Panc1 (cell line): ENCODE measurements around the gene CNTROB. TPM values are rescaled to one million over a fixed set of nuclear protein-coding genes. Genes with fewer than 3 reads are reported as not detected.

ENCODE experiments used
- ATAC-seq: fragments of 200-7000 bp; cut with Tn5 transposase; 2 replicates; pipeline ENCODE4 v1.9.1; 2020; ENCODE audit warnings: mild to moderate bottlenecking, moderate library complexity
- BruUV-seq: library from RNA; stranded (reverse); fragments of 400-500 nt; replicated peaks from 2 replicates; lab custom pipeline; 2021; lab: Mats Ljungman, UMichigan
- CTCF ChIA-PET: fragments of 300-600 bp; sonication (Branson Sonifier 250); formaldehyde crosslinking; loops from one replicate; lab custom pipeline; 2022; ENCODE audit warnings: antibody characterized with exemption; lab: Charles Lee
- POLR2A ChIA-PET: fragments of 300-600 bp; sonication (Branson Sonifier 250); formaldehyde crosslinking; loops from one replicate; lab custom pipeline; 2022; ENCODE audit warnings: antibody characterized with exemption; lab: Charles Lee
- DNase-seq: peaks from one replicate; pipeline ENCODE4 v3.0.0-alpha.2; 2010; ENCODE audit warnings: low read depth, low spot score
- H3K27ac ChIP-seq: 2 replicates; pipeline ENCODE4 v1.5.1; 2011; ENCODE audit warnings: mild to moderate bottlenecking, low read length, inconsistent platforms
- H3K27me3 ChIP-seq: fragments of 200-500 bp; sonication (Bioruptor generic); 2 replicates; pipeline ENCODE4 v1.6.0; 2014; ENCODE audit warnings: low read length, inconsistent platforms; ENCODE audit not compliant: control insufficient read depth, insufficient read depth
- H3K36me3 ChIP-seq: fragments of 200-500 bp; sonication (Bioruptor generic); 2 replicates; pipeline ENCODE4 v1.5.1; 2014; ENCODE audit warnings: inconsistent platforms, mild to moderate bottlenecking, low read length, moderate library complexity; ENCODE audit not compliant: control insufficient read depth, insufficient read depth
- H3K4me1 ChIP-seq: 2 replicates; pipeline ENCODE4 v1.5.1; 2011; ENCODE audit warnings: inconsistent platforms, mild to moderate bottlenecking, low read length, moderate library complexity; ENCODE audit not compliant: control insufficient read depth, insufficient read depth
- H3K4me3 ChIP-seq, 2 experiments: 2 replicates each; pipeline ENCODE4 v1.5.1; 2011 to 2012; ENCODE audit warnings: low read depth in 2 of 2, low read length in 2 of 2, mild to moderate bottlenecking in 2 of 2, inconsistent platforms in 1 of 2, moderate library complexity in 1 of 2
- H3K9me3 ChIP-seq: fragments of 200-500 bp; sonication (Bioruptor generic); 2 replicates; pipeline ENCODE4 v1.5.1; 2014; ENCODE audit warnings: low read depth, mild to moderate bottlenecking, inconsistent platforms, low read length, moderate library complexity; ENCODE audit not compliant: control insufficient read depth, insufficient read depth
- POLR2AphosphoS5 ChIP-seq: IDR thresholded peaks from 2 replicates; pipeline ENCODE4 v1.6.1; 2012; ENCODE audit warnings: mild to moderate bottlenecking, low read depth, low read length, moderate library complexity
- SIN3A ChIP-seq: IDR thresholded peaks from 2 replicates; pipeline ENCODE4 v1.6.1; 2012; ENCODE audit warnings: low read depth, mild to moderate bottlenecking, low read length, moderate library complexity, borderline replicate concordance; ENCODE audit not compliant: insufficient read depth
- TCF7L2 ChIP-seq: IDR thresholded peaks from 2 replicates; pipeline ENCODE4 v1.6.1; 2011; ENCODE audit warnings: mild to moderate bottlenecking, low read depth, low read length, inconsistent platforms
- in situ Hi-C: cut with HindIII; loops from 2 replicates; pipeline ENCODE4 v1.10.0; 2016; ENCODE audit warnings: low sequenced_read_pairs, low pct_unique_long_range_greater_than_20kb
- intact Hi-C: fragments of 100-400 bp; cut with micrococcal nuclease; formaldehyde crosslinking; loops from one replicate; pipeline ENCODE4 v1.10.0; 2022; ENCODE audit not compliant: unreplicated experiment
- total RNA-seq: library from RNA; stranded (reverse); gene quantifications from one replicate; pipeline ENCODE4 v1.2.1, GENCODE V29; 2021; ENCODE audit not compliant: unreplicated experiment
- TF ChIP-seq, protein P1 (sequence below): fragments of 450-650 bp; IDR thresholded peaks from 2 replicates; pipeline ENCODE4 v1.5.1; 2017; ENCODE audit warnings: mild to moderate bottlenecking
- TF ChIP-seq, protein P2 (sequence below), 2 experiments: IDR thresholded peaks; 2 replicates each; pipeline ENCODE4 v1.6.1; 2011 to 2012; ENCODE audit warnings: low read depth in 2 of 2, control low read depth in 1 of 2, low read length in 1 of 2, mild to moderate bottlenecking in 1 of 2, moderate library complexity in 1 of 2; ENCODE audit not compliant: insufficient read depth in 1 of 2

The CNTROB gene
- total RNA-seq, 1 experiment from 2014 or later, result 60.5 TPM

DNA sequence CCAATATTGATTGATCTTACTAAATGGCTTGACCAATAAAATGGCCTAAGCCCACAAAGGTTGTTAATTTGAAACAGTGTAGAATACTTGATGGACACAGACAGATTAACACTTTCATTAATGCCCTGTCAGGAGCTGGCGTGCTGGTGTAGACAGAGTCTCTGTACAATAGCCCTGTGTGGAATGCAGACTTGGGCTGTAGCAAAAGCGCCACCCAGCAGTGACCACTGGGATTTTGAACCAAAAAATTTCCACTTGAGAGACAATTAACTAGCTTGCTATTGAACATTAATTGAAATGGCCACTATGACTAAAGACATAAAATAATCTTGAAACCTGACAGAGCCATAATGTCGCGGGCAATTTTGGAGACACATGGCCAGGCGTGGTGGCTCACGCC is 50.7 kb downstream of the CNTROB start:
- no peaks in the 10 kb centered on the region for H3K4me1 ChIP-seq
- POLR2A ChIA-PET, result no interaction called here
- no peak overlapping the region for H3K4me3 ChIP-seq
- TF ChIP-seq, protein P1, sequence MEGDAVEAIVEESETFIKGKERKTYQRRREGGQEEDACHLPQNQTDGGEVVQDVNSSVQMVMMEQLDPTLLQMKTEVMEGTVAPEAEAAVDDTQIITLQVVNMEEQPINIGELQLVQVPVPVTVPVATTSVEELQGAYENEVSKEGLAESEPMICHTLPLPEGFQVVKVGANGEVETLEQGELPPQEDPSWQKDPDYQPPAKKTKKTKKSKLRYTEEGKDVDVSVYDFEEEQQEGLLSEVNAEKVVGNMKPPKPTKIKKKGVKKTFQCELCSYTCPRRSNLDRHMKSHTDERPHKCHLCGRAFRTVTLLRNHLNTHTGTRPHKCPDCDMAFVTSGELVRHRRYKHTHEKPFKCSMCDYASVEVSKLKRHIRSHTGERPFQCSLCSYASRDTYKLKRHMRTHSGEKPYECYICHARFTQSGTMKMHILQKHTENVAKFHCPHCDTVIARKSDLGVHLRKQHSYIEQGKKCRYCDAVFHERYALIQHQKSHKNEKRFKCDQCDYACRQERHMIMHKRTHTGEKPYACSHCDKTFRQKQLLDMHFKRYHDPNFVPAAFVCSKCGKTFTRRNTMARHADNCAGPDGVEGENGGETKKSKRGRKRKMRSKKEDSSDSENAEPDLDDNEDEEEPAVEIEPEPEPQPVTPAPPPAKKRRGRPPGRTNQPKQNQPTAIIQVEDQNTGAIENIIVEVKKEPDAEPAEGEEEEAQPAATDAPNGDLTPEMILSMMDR, result peak; percentile 50; the same call in 1 of the 2 replicates
- TF ChIP-seq, protein P2, sequence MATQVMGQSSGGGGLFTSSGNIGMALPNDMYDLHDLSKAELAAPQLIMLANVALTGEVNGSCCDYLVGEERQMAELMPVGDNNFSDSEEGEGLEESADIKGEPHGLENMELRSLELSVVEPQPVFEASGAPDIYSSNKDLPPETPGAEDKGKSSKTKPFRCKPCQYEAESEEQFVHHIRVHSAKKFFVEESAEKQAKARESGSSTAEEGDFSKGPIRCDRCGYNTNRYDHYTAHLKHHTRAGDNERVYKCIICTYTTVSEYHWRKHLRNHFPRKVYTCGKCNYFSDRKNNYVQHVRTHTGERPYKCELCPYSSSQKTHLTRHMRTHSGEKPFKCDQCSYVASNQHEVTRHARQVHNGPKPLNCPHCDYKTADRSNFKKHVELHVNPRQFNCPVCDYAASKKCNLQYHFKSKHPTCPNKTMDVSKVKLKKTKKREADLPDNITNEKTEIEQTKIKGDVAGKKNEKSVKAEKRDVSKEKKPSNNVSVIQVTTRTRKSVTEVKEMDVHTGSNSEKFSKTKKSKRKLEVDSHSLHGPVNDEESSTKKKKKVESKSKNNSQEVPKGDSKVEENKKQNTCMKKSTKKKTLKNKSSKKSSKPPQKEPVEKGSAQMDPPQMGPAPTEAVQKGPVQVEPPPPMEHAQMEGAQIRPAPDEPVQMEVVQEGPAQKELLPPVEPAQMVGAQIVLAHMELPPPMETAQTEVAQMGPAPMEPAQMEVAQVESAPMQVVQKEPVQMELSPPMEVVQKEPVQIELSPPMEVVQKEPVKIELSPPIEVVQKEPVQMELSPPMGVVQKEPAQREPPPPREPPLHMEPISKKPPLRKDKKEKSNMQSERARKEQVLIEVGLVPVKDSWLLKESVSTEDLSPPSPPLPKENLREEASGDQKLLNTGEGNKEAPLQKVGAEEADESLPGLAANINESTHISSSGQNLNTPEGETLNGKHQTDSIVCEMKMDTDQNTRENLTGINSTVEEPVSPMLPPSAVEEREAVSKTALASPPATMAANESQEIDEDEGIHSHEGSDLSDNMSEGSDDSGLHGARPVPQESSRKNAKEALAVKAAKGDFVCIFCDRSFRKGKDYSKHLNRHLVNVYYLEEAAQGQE (IDR thresholded peaks at IDR 0.05; ENCODE audit: insufficient read depth in 1 of 2, low read depth in 2 of 2, low read length in 1 of 2), result no peak
- ATAC-seq (no peak), DNase-seq (no peak)
- H3K27me3 ChIP-seq, result no peaks in the 10 kb centered on the region
- BruUV-seq, result no TSS peak
- in situ Hi-C loops (no loop called here), intact Hi-C loops (no loop called here)
- H3K36me3 ChIP-seq, result no peaks in the 10 kb centered on the region
- CTCF ChIA-PET, result interaction anchor here (0.5 to 0.9 kb wide), 3 partner anchors 20 to 120 kb away, joined by 3 to 4 read pairs (median 3); partner anchors contain the start of gene GUCY2D
- no peak overlapping the region for H3K27ac ChIP-seq
- no peaks in the 10 kb centered on the region for H3K9me3 ChIP-seq

DNA sequence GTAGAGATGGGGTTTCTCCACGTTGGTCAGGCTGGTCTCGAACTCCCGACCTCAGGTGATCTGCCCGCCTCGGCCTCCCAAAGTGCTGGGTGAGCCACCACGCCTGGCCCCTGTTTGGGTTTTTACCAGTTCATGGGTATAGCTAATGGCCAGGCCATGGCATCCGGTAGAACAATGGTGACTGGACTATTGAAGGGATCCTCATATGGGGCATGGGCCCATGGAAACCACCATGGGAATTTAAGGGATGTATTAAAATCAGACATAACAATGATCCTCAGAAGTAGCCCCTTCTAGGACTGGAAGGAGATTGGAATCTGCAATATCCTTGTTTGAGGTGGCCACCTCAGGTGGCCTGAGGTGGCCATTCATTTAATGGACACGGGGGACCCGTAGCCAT is 52.9 kb downstream of the CNTROB start:
- intact Hi-C loops, result no loop called here
- no peak for ATAC-seq
- H3K27ac ChIP-seq, result no peak overlapping the region
- BruUV-seq, result no TSS peak
- H3K4me3 ChIP-seq, result no peak overlapping the region
- H3K36me3 ChIP-seq, result no peaks in the 10 kb centered on the region
- in situ Hi-C loops, result no loop called here
- no peaks in the 10 kb centered on the region for H3K27me3 ChIP-seq
- TF ChIP-seq, protein P2 (IDR thresholded peaks at IDR 0.05; ENCODE audit: insufficient read depth in 1 of 2, low read depth in 2 of 2, low read length in 1 of 2), result no peak
- TF ChIP-seq POLR2AphosphoS5, result no peak
- TF ChIP-seq TCF7L2, result no peak
- TF ChIP-seq, protein P1, result no peak
- no peak for TF ChIP-seq SIN3A
- ChIA-PET CTCF (no interaction called here), POLR2A (no interaction called here)
- DNase-seq, result no peak
- H3K4me1 ChIP-seq, result no peaks in the 10 kb centered on the region
- H3K9me3 ChIP-seq, result no peaks in the 10 kb centered on the region
